NCI-H1417 (cell line): Measurements from ENCODE around the gene SZT2.
A peak's percentile ranks its signal among the peaks of the same experiment; 100 is the strongest.
"Not testable (repeated sequence)": the region's sequence is repeated elsewhere in the genome, so short reads cannot be mapped to it uniquely, and the experiment has no call there.

Experiments
- DNase-seq, 3 experiments: peaks; one replicate each; lab custom pipeline; 2025; lab: John Stamatoyannopoulos, UW

SZT2 gene

DNA sequence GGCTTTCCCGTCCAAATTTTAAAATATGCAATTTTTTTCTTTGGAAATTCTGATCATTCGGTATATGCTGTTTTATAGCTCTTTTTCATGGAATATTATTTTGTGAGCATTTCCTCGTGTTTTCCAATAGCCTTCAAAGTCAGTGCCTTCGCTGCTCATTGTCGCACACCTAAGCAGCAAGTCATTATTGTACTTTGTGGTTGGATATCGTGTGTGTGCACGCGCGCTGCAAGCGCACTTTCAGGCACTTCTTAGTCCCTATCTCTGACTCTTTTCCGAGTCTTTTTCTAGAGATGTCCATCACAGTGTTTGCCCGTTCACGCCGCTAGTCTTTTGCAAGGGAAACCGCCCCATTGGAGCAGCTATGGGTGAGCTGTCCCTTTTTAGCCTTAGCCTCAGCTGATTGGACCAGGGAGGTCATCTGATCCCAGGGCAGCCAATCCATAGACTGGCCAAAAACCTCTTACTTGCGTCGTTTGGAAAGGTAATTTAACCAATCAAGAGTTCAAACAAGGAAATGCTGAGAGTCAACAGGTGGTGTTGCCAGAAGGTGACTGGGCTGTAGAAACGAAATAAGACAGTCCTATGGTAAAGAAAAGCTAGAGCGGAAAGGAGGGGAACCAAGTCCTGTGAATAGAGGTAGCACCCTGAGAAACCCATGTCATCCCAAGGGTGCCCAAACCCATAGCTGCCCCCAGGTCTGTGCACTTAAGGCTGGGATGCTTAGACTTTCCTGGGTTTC lies 64.7 kb downstream of the SZT2 start:
- DNase-seq = peak; percentile 87 to 97 (median 90)

DNA sequence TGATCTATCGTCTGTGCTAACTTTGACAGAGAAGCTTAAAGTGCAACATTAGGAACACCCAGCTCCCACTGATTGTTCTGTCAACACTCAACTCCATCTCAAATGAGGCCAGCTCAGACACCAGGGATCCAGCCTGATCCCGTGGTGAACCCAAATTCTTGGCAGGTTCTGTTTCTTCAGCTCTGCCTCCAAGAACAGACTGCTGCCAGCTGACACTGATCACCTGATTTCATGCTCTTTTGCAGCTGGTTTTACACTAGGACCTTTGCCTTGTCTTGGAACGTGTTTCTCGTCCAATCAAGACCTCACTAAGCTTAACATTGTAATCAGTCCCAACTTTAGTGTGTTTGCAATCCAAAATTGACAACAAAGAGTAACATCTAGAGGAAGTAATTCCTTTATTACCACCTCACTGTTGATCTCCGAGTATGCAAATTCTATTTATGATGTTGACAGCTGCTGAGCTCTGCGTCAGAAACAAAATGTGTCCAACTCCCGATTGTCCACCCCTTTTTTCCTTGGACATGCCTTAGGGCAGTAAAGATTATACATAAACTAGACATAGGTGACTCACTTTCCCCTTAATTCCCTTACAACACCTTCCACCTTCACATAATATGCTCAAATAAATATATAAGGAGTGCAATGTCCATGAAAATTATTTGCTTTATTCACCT lies 65.7 kb downstream of the SZT2 start:
- peak; percentile 18 to 52 (median 23) for DNase-seq

- DNase-seq = not testable (repeated sequence)
Measured at GRCh38 chr1:43458379-43458778, 68.7 kb downstream of the SZT2 start.

DNA sequence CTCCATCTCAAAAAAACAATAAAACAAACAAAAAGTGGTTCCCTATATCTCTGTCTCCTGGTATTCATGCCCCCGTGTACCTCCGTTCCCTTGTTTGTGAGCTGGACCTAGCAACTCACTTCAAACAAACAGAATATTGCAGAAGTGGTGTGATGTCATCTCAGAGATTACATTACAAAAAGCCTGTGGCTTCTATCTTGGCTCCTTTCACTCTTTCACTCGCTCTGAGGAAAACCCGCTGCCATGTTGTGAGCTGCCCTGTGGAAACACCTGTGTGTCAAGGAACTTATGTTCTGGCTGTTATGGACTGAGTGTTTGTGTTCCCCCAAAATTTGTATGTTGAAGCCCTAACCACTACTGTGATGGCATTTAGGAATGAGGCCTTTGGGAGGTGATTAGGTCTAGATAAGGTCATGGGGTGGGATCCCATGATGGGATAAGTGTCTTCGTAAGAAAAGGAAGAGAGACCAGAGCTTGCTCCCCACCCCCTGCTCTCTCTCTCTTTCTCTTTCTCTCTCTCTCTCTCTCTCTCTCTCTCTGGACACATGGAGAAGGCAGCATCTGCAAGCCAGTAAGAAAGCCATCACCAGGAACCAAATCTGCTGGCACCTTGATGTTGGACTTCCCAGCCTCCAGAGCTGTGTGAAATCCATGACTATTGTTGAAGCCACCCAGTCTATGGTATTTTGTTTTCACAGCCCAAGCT lies 71.4 kb downstream of the SZT2 start:
- DNase-seq = no peak

- DNase-seq = no peak
Measured at GRCh38 chr1:43463479-43463878, 73.8 kb downstream of the SZT2 start.

DNA sequence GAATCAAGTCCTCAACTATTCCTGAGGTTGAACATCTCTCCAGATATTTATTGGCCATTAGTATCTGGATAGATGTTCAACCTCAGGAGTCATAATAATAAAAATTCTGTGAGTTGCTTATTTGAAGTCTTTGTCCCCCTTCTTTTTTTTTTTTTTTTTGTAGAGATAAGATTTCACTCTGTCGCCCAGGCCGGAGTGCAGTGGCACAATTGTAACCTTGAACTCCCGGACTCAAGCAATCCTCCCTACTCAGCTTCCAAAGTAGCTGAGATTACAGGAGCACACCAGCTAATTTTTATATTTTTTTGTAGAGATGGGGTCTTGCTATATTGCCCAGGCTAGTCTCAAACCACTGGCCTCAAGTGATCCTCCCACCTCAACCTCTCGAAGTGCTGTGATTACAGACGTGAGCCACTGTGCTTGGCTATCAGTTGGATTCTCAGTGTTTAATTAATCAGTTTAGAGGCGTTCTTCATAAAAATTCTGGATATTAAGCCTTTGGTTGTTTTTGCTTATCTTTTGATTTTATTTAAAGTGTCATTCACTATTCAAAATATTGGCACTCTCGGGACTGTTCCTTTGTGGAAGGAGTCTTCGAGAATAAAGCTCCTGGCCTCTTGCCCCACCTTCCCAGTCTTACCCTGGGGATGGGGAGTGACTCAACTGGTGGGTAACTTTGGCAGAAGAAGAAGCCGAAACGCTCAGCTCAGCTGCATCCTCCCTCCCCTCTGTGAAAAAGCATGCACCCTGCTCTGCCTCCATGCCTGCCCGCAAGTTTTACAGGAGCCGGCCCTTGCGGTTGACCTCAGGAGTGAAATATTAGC lies 75.2 kb downstream of the SZT2 start:
- no peak for DNase-seq

- DNase-seq = no peak
Measured at GRCh38 chr1:43465505-43466067, 75.9 kb downstream of the SZT2 start.

- DNase-seq = peak in 1 of 3 experiments; percentile 5
Measured at GRCh38 chr1:43466403-43466802, 76.7 kb downstream of the SZT2 start.

DNA sequence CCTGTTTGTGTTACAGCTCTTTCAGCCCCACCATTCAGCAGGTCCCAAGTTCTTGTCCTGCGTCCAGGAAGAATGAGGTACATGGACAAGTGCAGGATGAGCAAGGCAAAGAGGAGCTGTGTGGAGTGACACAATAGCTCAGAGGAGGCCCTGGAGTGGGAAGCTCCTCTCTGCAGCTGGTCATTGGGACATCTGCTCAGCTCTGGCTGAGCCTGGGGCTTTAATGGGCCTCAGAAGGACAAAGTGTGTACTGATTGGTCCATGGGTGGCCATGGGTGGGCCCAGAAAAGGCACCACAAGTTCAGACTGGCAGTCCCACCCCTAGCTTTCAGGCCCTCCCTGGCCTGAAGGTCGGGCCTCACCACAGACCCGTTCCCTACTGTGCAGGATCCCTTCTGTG lies 78.7 kb downstream of the SZT2 start:
- no peak for DNase-seq

DNA sequence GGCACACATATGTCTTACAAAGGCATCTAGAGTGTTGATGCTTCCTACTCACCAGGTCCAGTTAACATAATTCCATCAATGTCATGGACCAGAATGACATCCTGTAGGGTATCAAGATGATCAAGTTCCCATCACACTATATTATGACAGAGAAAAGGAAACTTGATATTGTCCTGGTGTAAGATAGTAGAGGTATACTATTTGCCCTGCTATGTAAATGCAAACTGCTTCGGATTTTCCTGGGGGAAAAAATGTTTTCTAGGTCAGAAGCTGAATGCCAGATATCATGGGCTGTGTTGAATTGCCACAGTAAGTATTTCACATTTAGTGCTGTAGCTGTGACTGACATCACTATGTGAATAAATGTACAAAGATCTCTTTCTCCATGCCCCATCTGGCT lies 80.2 kb downstream of the SZT2 start:
- DNase-seq = no peak

GRCh38 chr1:43472087-43472462 lies 82.4 kb downstream of the SZT2 start:
- peak in 1 of 3 experiments; percentile 5 for DNase-seq

DNA sequence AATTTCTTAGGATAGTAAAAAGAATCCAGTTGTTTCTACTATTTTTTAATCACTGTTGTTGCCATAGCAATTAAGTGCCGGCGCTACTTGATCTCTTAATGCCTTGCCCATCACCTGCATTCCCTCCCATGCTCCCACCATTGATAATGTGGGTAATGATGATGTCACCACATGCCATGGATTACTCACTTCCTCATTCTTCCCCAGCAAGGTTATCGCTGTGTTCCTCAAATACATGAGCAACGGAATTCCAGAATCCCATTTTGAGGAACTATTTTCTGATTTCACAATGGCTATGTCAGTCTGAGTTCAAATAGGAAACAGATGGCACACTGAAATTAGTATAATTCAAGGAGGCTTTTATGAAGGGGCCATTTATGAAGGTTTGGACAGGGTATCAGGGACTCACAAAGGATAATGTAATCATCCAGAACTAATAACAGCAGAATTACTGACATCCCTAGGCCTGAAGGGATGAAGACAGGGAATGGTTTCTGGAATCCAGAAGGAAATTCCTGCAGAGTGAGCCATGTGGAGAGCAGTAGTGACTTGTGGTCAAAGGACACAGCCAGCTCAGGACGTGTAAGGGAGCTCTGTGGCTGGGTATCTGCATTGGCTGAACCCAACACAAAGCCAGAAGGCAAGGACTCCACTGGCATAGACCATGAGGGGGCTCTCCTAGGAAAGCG lies 82.9 kb downstream of the SZT2 start:
- DNase-seq = not testable (repeated sequence)

GRCh38 chr1:43473463-43473862 lies 83.8 kb downstream of the SZT2 start:
- no peak for DNase-seq

- DNase-seq = not testable (repeated sequence)
Measured at GRCh38 chr1:43475611-43476401, 86.1 kb downstream of the SZT2 start.

DNA sequence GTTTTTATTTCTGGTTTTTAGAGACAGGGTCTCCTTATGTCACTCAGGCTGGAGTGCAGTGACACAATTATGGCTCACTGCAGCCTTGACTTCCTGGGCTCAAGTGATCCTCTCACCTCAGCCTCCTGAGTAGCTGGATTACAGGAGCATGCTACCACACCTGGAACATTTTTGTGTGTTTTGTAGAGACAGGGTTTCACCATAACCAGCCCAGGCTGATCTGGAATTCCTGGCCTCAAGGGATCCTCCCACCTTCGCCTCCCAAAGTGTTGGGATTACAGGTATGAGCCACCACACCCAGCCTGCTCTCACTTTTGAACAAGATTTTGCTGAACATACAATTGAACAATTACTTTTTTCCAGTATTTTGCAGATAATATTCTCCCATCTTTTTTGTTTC lies 88.0 kb downstream of the SZT2 start:
- no peak for DNase-seq

- DNase-seq = no peak
Measured at GRCh38 chr1:43479414-43479813, 89.7 kb downstream of the SZT2 start.

DNA sequence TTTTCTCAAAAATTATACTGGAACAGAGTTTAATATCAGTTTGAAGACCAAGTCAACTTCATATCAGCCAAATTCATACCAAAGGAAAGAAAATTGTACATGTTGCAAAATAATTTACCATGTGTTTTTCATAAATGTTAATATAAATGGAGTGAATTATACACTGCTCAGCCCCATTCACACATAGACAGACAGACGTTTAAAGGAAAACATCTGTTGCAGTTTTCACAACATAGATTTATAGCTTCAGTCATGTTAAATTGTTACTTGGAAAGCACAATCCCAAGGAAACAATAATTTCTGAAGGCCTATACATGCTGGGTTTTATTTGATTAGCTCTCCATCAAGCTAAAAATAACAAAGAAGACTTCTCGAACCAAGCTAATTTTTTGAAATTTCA lies 91.8 kb downstream of the SZT2 start:
- DNase-seq = peak in 1 of 3 experiments; percentile 41

DNA sequence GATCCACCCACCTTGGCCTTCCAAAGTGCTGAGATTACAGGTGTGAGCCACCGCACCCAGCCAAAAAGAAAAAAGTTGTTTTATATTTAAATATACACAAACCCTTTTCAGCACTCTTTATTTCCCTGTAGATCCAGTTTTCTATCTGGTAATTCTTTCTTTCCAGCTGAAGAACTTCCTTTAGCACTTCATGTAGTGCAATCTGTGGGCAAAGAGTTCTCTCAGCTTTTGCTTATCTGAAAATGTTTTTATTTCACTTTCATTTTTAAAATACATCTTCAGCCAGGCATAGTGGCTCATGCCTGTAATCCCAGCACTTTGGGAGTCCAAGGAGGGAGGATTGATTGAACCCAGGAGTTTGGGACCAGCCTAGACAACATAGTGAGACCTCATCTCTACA lies 92.5 kb downstream of the SZT2 start:
- no peak for DNase-seq

- no peak for DNase-seq
Measured at GRCh38 chr1:43484367-43484766, 94.7 kb downstream of the SZT2 start.

DNA sequence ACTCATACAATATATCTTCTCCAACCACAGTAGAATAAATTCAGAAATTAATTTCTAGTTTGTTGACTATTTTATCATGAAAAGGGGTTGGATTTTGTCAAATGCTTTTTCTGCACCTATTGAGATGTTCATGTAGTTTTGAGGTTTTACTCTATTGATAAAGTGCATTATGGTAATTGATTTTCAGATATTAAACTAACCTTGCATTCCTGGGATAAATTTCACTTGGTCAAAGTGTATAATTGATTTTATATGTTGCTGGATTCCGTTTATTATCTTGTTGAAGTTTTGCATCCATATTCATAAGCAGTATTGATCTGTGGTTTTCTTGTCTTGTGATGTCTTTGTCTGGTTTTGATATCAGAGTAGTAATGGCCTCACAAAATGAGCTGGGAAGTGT lies 98.5 kb downstream of the SZT2 start:
- no peak for DNase-seq
